ENCODE results near the gene SLC38A7.

Gene SLC38A7

GRCh38 chr16:58656899-58657298, 27.7 kb downstream of the SLC38A7 start:
- DNase-seq (ENCODE audit: low read depth): no peak
- H3K4me3 ChIP-seq (ENCODE audit: low read length): no peak overlapping the region
- TF ChIP-seq CTCF (conservative IDR thresholded peaks at IDR 0.05; ENCODE audit: low read depth, low read length): no peak

GRCh38 chr16:58655215-58655596, 29.4 kb downstream of the SLC38A7 start:
- DNase-seq (ENCODE audit: low read depth): no peak
- TF ChIP-seq CTCF (conservative IDR thresholded peaks at IDR 0.05; ENCODE audit: low read depth, low read length): no peak

GRCh38 chr16:58654560-58655214, 29.9 kb downstream of the SLC38A7 start:
- H3K4me3 ChIP-seq (ENCODE audit: low read length): no peak overlapping the region
- TF ChIP-seq CTCF (conservative IDR thresholded peaks at IDR 0.05; ENCODE audit: low read depth, low read length): no peak
- DNase-seq (ENCODE audit: low read depth): no peak

More at GRCh38 chr16:58655215-58655596, 29.4 kb downstream of the SLC38A7 start:
- no peak overlapping the region for H3K4me3 ChIP-seq (ENCODE audit: low read length)

GRCh38 chr16:58652741-58653140, 31.8 kb downstream of the SLC38A7 start:
- no peak for DNase-seq (ENCODE audit: low read depth)

GRCh38 chr16:58651965-58652348, 32.6 kb downstream of the SLC38A7 start:
- no peak for TF ChIP-seq CTCF (conservative IDR thresholded peaks at IDR 0.05; ENCODE audit: low read depth, low read length)
- no peak overlapping the region for H3K4me3 ChIP-seq (ENCODE audit: low read length)
- no peak for DNase-seq (ENCODE audit: low read depth)

More at GRCh38 chr16:58652741-58653140, 31.8 kb downstream of the SLC38A7 start:
- no peak for TF ChIP-seq CTCF (conservative IDR thresholded peaks at IDR 0.05; ENCODE audit: low read depth, low read length)
- no peak overlapping the region for H3K4me3 ChIP-seq (ENCODE audit: low read length)

- H3K4me3 ChIP-seq (ENCODE audit: low read length): no peak overlapping the region
- DNase-seq (ENCODE audit: low read depth): no peak
- TF ChIP-seq CTCF (conservative IDR thresholded peaks at IDR 0.05; ENCODE audit: low read depth, low read length): no peak
Measured at GRCh38 chr16:58649707-58650106, 34.9 kb downstream of the SLC38A7 start.

GRCh38 chr16:58647107-58647506, 37.5 kb downstream of the SLC38A7 start:
- H3K4me3 ChIP-seq (ENCODE audit: low read length): no peak overlapping the region
- TF ChIP-seq CTCF (conservative IDR thresholded peaks at IDR 0.05; ENCODE audit: low read depth, low read length): no peak
- DNase-seq (ENCODE audit: low read depth): no peak
